HL-60/S4 treated with phorbol 12-myristate 13-acetate at 8.2 ng/mL for 4 days and 3 days (cell line): ENCODE results near the gene QSER1.

Experiments
- in situ Hi-C: fragments of 300-500 bp; cut with MboI; formaldehyde crosslinking; loops from 2 replicates; pipeline ENCODE4 v1.15.0; 2022; ENCODE audit warnings: low sequenced_read_pairs

QSER1 gene

GRCh38 chr11:32888805-32889204 lies 3.8 kb upstream of the QSER1 start:
- in situ Hi-C loops: no loop called here

GRCh38 chr11:32890843-32891656 lies 1.6 kb upstream of the QSER1 start:
- in situ Hi-C loops: no loop called here

GRCh38 chr11:32891657-32892354 lies 805 bp upstream of the QSER1 start:
- in situ Hi-C loops: no loop called here

GRCh38 chr11:32893093-32893342 lies 407 bp downstream of the QSER1 start:
- in situ Hi-C loops: no loop called here

GRCh38 chr11:32893343-32894148 lies 935 bp downstream of the QSER1 start:
- in situ Hi-C loops: no loop called here

- in situ Hi-C loops: no loop called here
These were observed 1.7 kb downstream of the QSER1 start for GRCh38 chr11:32894149-32894827.

GRCh38 chr11:32894921-32895320 lies 2.3 kb downstream of the QSER1 start:
- in situ Hi-C loops: no loop called here

GRCh38 chr11:32895471-32895870 lies 2.9 kb downstream of the QSER1 start:
- in situ Hi-C loops: no loop called here

GRCh38 chr11:32897103-32897502 lies 4.5 kb downstream of the QSER1 start:
- in situ Hi-C loops: no loop called here

GRCh38 chr11:32899438-32899837 lies 6.8 kb downstream of the QSER1 start:
- in situ Hi-C loops: no loop called here

GRCh38 chr11:32902089-32902665 lies 9.6 kb downstream of the QSER1 start:
- in situ Hi-C loops: no loop called here

- in situ Hi-C loops: no loop called here
These were observed 12.5 kb downstream of the QSER1 start for GRCh38 chr11:32905028-32905667.

- in situ Hi-C loops: no loop called here
These were observed 16.0 kb downstream of the QSER1 start for GRCh38 chr11:32908619-32909018.

GRCh38 chr11:32911413-32911812 lies 18.8 kb downstream of the QSER1 start:
- in situ Hi-C loops: no loop called here

- in situ Hi-C loops: no loop called here
These were observed 20.8 kb downstream of the QSER1 start for GRCh38 chr11:32913445-32913844.

- in situ Hi-C loops: no loop called here
These were observed 23.8 kb downstream of the QSER1 start for GRCh38 chr11:32916361-32916760.

GRCh38 chr11:32916994-32917393 lies 24.4 kb downstream of the QSER1 start:
- in situ Hi-C loops: no loop called here

- in situ Hi-C loops: no loop called here
These were observed 25.8 kb downstream of the QSER1 start for GRCh38 chr11:32918427-32918826.

- in situ Hi-C loops: no loop called here
These were observed 26.7 kb downstream of the QSER1 start for GRCh38 chr11:32919338-32919737.

GRCh38 chr11:32920570-32920969 lies 28.0 kb downstream of the QSER1 start:
- in situ Hi-C loops: no loop called here
